OCI-LY3 (cell line): ENCODE measurements around the gene TARBP2.

Experiments used
- H2AFZ ChIP-seq: fragments of 200-600, 300-600 bp; shearing (Covaris generic); 2 replicates; pipeline ENCODE4 v1.6.0; 2014; ENCODE audit warnings: antibody characterized with exemption, low read depth, low read length
- H3K27ac ChIP-seq: fragments of 200-600, 300-600 bp; sonication (generic); 2 replicates; pipeline ENCODE4 v1.5.1; 2014; ENCODE audit warnings: mild to moderate bottlenecking, low read length, moderate library complexity, mixed read lengths
- H3K27me3 ChIP-seq: fragments of 200-600, 300-600 bp; sonication (generic); 2 replicates; pipeline ENCODE4 v1.6.1; 2014; ENCODE audit warnings: low read depth, low read length, mixed read lengths
- H3K36me3 ChIP-seq: fragments of 200-600, 300-600 bp; sonication (generic); replicated peaks from 2 replicates; pipeline ENCODE3; 2014; ENCODE audit warnings: low read depth, low read length, mixed read lengths
- H3K4me1 ChIP-seq: fragments of 300-600, 200-600 bp; sonication (generic); 2 replicates; pipeline ENCODE4 v1.6.1; 2014; ENCODE audit warnings: low read length, mixed read lengths
- H3K4me2 ChIP-seq: fragments of 200-600, 300-600 bp; sonication (generic); 2 replicates; pipeline ENCODE4 v1.6.1; 2014; ENCODE audit warnings: low read length, mixed read lengths
- H3K4me3 ChIP-seq: fragments of 300-600, 200-600 bp; sonication (generic); 2 replicates; pipeline ENCODE4 v1.5.1; 2014; ENCODE audit warnings: antibody characterized with exemption, mild to moderate bottlenecking, low read length, moderate library complexity
- H3K79me2 ChIP-seq: fragments of 300-600, 200-600 bp; shearing (Covaris generic); 2 replicates; pipeline ENCODE4 v1.6.1; 2014; ENCODE audit warnings: mild to moderate bottlenecking, low read length, mixed read lengths
- H3K9ac ChIP-seq: fragments of 300-600, 200-600 bp; shearing (Covaris generic); 2 replicates; pipeline ENCODE4 v1.6.0; 2014; ENCODE audit warnings: mild to moderate bottlenecking, low read length, moderate library complexity
- H3K9me3 ChIP-seq: fragments of 200-600, 300-600 bp; shearing (Covaris generic); 2 replicates; pipeline ENCODE4 v1.6.1; 2014; ENCODE audit warnings: low read length, mixed read lengths; ENCODE audit not compliant: insufficient read depth
- H4K20me1 ChIP-seq: fragments of 200-600, 300-600 bp; sonication (generic); 2 replicates; pipeline ENCODE4 v1.6.1; 2016; ENCODE audit warnings: low read length, mixed read lengths; ENCODE audit not compliant: insufficient read depth
- CTCF ChIP-seq: fragments of 200-600, 300-600 bp; sonication (generic); IDR thresholded peaks from 2 replicates; pipeline ENCODE4 v1.5.1; 2014; ENCODE audit warnings: antibody characterized with exemption, low read length, low read depth
- EZH2phosphoT487 ChIP-seq: fragments of 200-600 bp; shearing (Covaris generic); IDR thresholded peaks from 2 replicates; pipeline ENCODE4 v1.6.1; 2018; ENCODE audit warnings: antibody characterized with exemption, mixed run types, low read depth

The TARBP2 gene

GRCh38 chr12:53474819-53475218 is 26.3 kb upstream of the TARBP2 start:
- Histone ChIP-seq H3K27me3 (no peaks in the 10 kb centered on the region), H3K27ac (no peak overlapping the region), H2AFZ (no peak overlapping the region), H4K20me1 (peaks cover 59% of the 10 kb centered on the region), H3K79me2 (peaks cover 68% of the 10 kb centered on the region), H3K36me3 (peaks cover 80% of the 10 kb centered on the region), H3K4me3 (no peak overlapping the region), H3K4me2 (no peak overlapping the region), H3K9ac (no peak overlapping the region), H3K9me3 (no peaks in the 10 kb centered on the region), H3K4me1 (0 out of 2 replicates have a peak, but pooled peaks cover under 1% of the 10 kb centered on the region)
- TF ChIP-seq EZH2phosphoT487 (no peak), CTCF (no peak)

- H2AFZ ChIP-seq: no peak overlapping the region
- no peak overlapping the region for H3K4me2 ChIP-seq
- H3K9me3 ChIP-seq: no peaks in the 10 kb centered on the region
- H3K4me3 ChIP-seq: no peak overlapping the region
- H3K79me2 ChIP-seq: peaks cover 61% of the 10 kb centered on the region
- no peak overlapping the region for H3K9ac ChIP-seq
- TF ChIP-seq CTCF (peak; percentile 48), EZH2phosphoT487 (no peak)
- no peaks in the 10 kb centered on the region for H3K27me3 ChIP-seq
- H3K4me1 ChIP-seq: 0 out of 2 replicates have a peak, but pooled peaks cover 2% of the 10 kb centered on the region
- H3K27ac ChIP-seq: no peak overlapping the region
- peaks cover 81% of the 10 kb centered on the region for H3K36me3 ChIP-seq
- peaks cover 62% of the 10 kb centered on the region for H4K20me1 ChIP-seq
These were observed 24.3 kb upstream of the TARBP2 start for GRCh38 chr12:53476769-53477209.

- H3K9me3 ChIP-seq: no peaks in the 10 kb centered on the region
- peaks cover 72% of the 10 kb centered on the region for H4K20me1 ChIP-seq
- H3K4me1 ChIP-seq: 0 out of 2 replicates have a peak, but pooled peaks cover 4% of the 10 kb centered on the region
- H3K36me3 ChIP-seq: peaks cover 73% of the 10 kb centered on the region
- H3K9ac ChIP-seq: no peak overlapping the region
- H3K27me3 ChIP-seq: no peaks in the 10 kb centered on the region
- H3K4me3 ChIP-seq: no peak overlapping the region
- H3K79me2 ChIP-seq: peaks cover 41% of the 10 kb centered on the region
- no peak overlapping the region for H2AFZ ChIP-seq
- H3K27ac ChIP-seq: no peak overlapping the region
- no peak for TF ChIP-seq CTCF
- no peak for TF ChIP-seq EZH2phosphoT487
- H3K4me2 ChIP-seq: no peak overlapping the region
These were observed 22.2 kb upstream of the TARBP2 start for GRCh38 chr12:53478865-53479264.

- Histone ChIP-seq H3K27ac (no peak overlapping the region), H3K27me3 (no peaks in the 10 kb centered on the region), H3K4me2 (no peak overlapping the region), H3K9me3 (no peaks in the 10 kb centered on the region), H3K4me1 (0 out of 2 replicates have a peak, but pooled peaks cover 4% of the 10 kb centered on the region), H2AFZ (no peak overlapping the region), H3K4me3 (no peak overlapping the region), H3K36me3 (peaks cover 69% of the 10 kb centered on the region), H3K79me2 (peaks cover 37% of the 10 kb centered on the region), H3K9ac (no peak overlapping the region), H4K20me1 (peaks cover 72% of the 10 kb centered on the region)
- TF ChIP-seq CTCF (no peak), EZH2phosphoT487 (no peak)
These were observed 21.8 kb upstream of the TARBP2 start for GRCh38 chr12:53479331-53479730.
